CD8-positive, alpha-beta memory T cell (primary cell): ENCODE measurements around the gene PDE2A. TPM values are rescaled to one million over a fixed set of nuclear protein-coding genes. Genes with fewer than 3 reads are reported as not detected.

ENCODE experiments used
- CTCF ChIA-PET: fragments of 350-600 bp; sonication (Branson Sonifier 250); formaldehyde crosslinking; loops from one replicate; lab custom pipeline; 2021; ENCODE audit warnings: antibody characterized with exemption; lab: Charles Lee
- POLR2A ChIA-PET: fragments of 350-600 bp; sonication (Branson Sonifier 250); formaldehyde crosslinking; loops from one replicate; lab custom pipeline; 2021; ENCODE audit warnings: antibody characterized with exemption; lab: Charles Lee
- DNase-seq, 5 donors: peaks; one replicate each; pipeline versions ENCODE4 v3.0.0 to v3.0.0-alpha.2; 2020 to 2022; ENCODE audit warnings: mixed read lengths in 1 of 5
- H3K27ac ChIP-seq: one replicate; pipeline ENCODE4 v1.7.0; 2013; ENCODE audit warnings: low read depth, mild to moderate bottlenecking, low read length, moderate library complexity
- H3K27me3 ChIP-seq: 2 replicates; pipeline ENCODE4 v1.7.0; 2013; ENCODE audit warnings: low read length, mild to moderate bottlenecking; ENCODE audit not compliant: insufficient read depth, poor library complexity, severe bottlenecking
- H3K36me3 ChIP-seq: 2 replicates; pipeline ENCODE4 v1.7.0; 2013; ENCODE audit warnings: mild to moderate bottlenecking, low read length, moderate library complexity; ENCODE audit not compliant: insufficient read depth
- H3K4me1 ChIP-seq: 2 replicates; pipeline ENCODE4 v1.7.0; 2013; ENCODE audit warnings: mild to moderate bottlenecking, low read length, moderate library complexity; ENCODE audit not compliant: insufficient read depth
- H3K4me3 ChIP-seq: 2 replicates; pipeline ENCODE4 v1.7.0; 2013; ENCODE audit warnings: mild to moderate bottlenecking, low read length
- H3K9me3 ChIP-seq: 2 replicates; pipeline ENCODE4 v1.7.0; 2013; ENCODE audit warnings: mild to moderate bottlenecking, low read length
- H3K27ac Mint-ChIP-seq, 8 donors: one replicate each; pipeline ENCODE4 v1.8.0; 2020 to 2021; ENCODE audit warnings: mixed read lengths in 8 of 8, mild to moderate bottlenecking in 6 of 8, inconsistent platforms in 3 of 8, moderate library complexity in 3 of 8
- H3K27me3 Mint-ChIP-seq, 2 donors: one replicate each; pipeline ENCODE4 v1.8.0; 2020 to 2021; ENCODE audit warnings: mixed read lengths in 2 of 2, mild to moderate bottlenecking in 1 of 2, moderate library complexity in 1 of 2
- H3K36me3 Mint-ChIP-seq, 3 donors: one replicate each; pipeline ENCODE4 v1.8.0; 2020 to 2021; ENCODE audit warnings: mixed read lengths in 3 of 3, inconsistent platforms in 1 of 3, mild to moderate bottlenecking in 1 of 3
- H3K4me1 Mint-ChIP-seq, 3 donors: one replicate each; pipeline ENCODE4 v1.8.0; 2020 to 2021; ENCODE audit warnings: mixed read lengths in 3 of 3, inconsistent platforms in 1 of 3, mild to moderate bottlenecking in 1 of 3
- H3K4me3 Mint-ChIP-seq, 7 donors: one replicate each; pipeline ENCODE4 v1.8.0; 2020 to 2021; ENCODE audit warnings: mixed read lengths in 7 of 7, mild to moderate bottlenecking in 6 of 7, moderate library complexity in 4 of 7, inconsistent platforms in 2 of 7
- H3K9me3 Mint-ChIP-seq, 5 donors: one replicate each; pipeline ENCODE4 v1.8.0; 2020 to 2022; ENCODE audit warnings: mixed read lengths in 5 of 5, mild to moderate bottlenecking in 3 of 5, moderate library complexity in 2 of 5, inconsistent platforms in 1 of 5
- polyA plus RNA-seq: library from polyadenylated mRNA; unstranded; fragments of 300-500 nt; fragmentation: Illumina TruSeq; gene quantifications from one replicate; pipeline ENCODE4 v1.2.3, GENCODE V29; 2021
- total RNA-seq, 2 experiments: library from RNA; stranded (reverse); gene quantifications; one replicate each; pipeline ENCODE4 v1.2.3, GENCODE V29; 2021

Gene PDE2A
- total and polyA plus RNA-seq, 3 experiments from 2014 or later, result 0.08 to 0.66 (median 0.55) TPM

- CTCF ChIA-PET, result no interaction called here
- DNase-seq, result no peak
- Mint-ChIP-seq H3K36me3 (no peaks in the 10 kb centered on the region), H3K4me3 (no peak overlapping the region), H3K27ac (peak overlapping the region in 1 of 8 donors; percentile 36), H3K4me1 (peaks cover 16 to 23% (median 22%) of the 10 kb centered on the region in 3 donors), H3K27me3 (peaks cover 11 to 21% of the 10 kb centered on the region in 2 donors), H3K9me3 (no peaks in the 10 kb centered on the region)
- no peaks in the 10 kb centered on the region for H3K9me3 ChIP-seq
- H3K27me3 ChIP-seq, result peaks cover 4% of the 10 kb centered on the region
- H3K36me3 ChIP-seq, result no peaks in the 10 kb centered on the region
- H3K4me1 ChIP-seq, result peaks cover 18% of the 10 kb centered on the region
- no peak overlapping the region for H3K4me3 ChIP-seq
- POLR2A ChIA-PET, result no interaction called here
- no peak overlapping the region for H3K27ac ChIP-seq
Observed at GRCh38 chr11:72618803-72619202, 55.4 kb downstream of the PDE2A start.

- H3K4me3 Mint-ChIP-seq, result no peak overlapping the region
- ChIA-PET POLR2A (no interaction called here), CTCF (no interaction called here)
- no peak overlapping the region for H3K4me3 ChIP-seq
- H3K36me3 Mint-ChIP-seq, result no peaks in the 10 kb centered on the region
- H3K9me3 ChIP-seq, result no peaks in the 10 kb centered on the region
- H3K4me1 Mint-ChIP-seq, result peaks cover 16 to 19% (median 19%) of the 10 kb centered on the region in 3 donors
- no peak for DNase-seq
- H3K27me3 Mint-ChIP-seq, result peaks cover 18 to 34% of the 10 kb centered on the region in 2 donors
- H3K27me3 ChIP-seq, result peaks cover 9% of the 10 kb centered on the region
- no peak overlapping the region for H3K27ac Mint-ChIP-seq
- no peak overlapping the region for H3K27ac ChIP-seq
- H3K9me3 Mint-ChIP-seq, result no peaks in the 10 kb centered on the region
- peaks cover 18% of the 10 kb centered on the region for H3K4me1 ChIP-seq
- H3K36me3 ChIP-seq, result no peaks in the 10 kb centered on the region
Observed at GRCh38 chr11:72617080-72617762, 57.0 kb downstream of the PDE2A start.

GRCh38 chr11:72616655-72617054 lies 57.6 kb downstream of the PDE2A start:
- Histone ChIP-seq H3K4me1 (peaks cover 18% of the 10 kb centered on the region), H3K36me3 (no peaks in the 10 kb centered on the region), H3K4me3 (no peak overlapping the region), H3K27me3 (peaks cover 9% of the 10 kb centered on the region), H3K9me3 (no peaks in the 10 kb centered on the region), H3K27ac (no peak overlapping the region)
- CTCF ChIA-PET, result no interaction called here
- H3K36me3 Mint-ChIP-seq, result no peaks in the 10 kb centered on the region
- no peak overlapping the region for H3K4me3 Mint-ChIP-seq
- no peaks in the 10 kb centered on the region for H3K9me3 Mint-ChIP-seq
- peaks cover 14 to 18% (median 16%) of the 10 kb centered on the region in 3 donors for H3K4me1 Mint-ChIP-seq
- H3K27me3 Mint-ChIP-seq, result peaks cover 19 to 40% of the 10 kb centered on the region in 2 donors
- H3K27ac Mint-ChIP-seq, result no peak overlapping the region
- POLR2A ChIA-PET, result no interaction called here
- no peak for DNase-seq

- no peaks in the 10 kb centered on the region for H3K36me3 ChIP-seq
- Mint-ChIP-seq H3K9me3 (no peaks in the 10 kb centered on the region), H3K27ac (no peak overlapping the region), H3K4me1 (peaks cover 1 to 5% (median 4%) of the 10 kb centered on the region in 3 donors), H3K36me3 (peaks cover 0 to 2% (median 0%) of the 10 kb centered on the region in 3 donors), H3K4me3 (no peak overlapping the region), H3K27me3 (peaks cover 22 to 47% of the 10 kb centered on the region in 2 donors)
- H3K27ac ChIP-seq, result no peak overlapping the region
- ChIA-PET CTCF (no interaction called here), POLR2A (no interaction called here)
- H3K4me1 ChIP-seq, result peaks cover 5% of the 10 kb centered on the region
- H3K9me3 ChIP-seq, result no peaks in the 10 kb centered on the region
- no peak for DNase-seq
- no peak overlapping the region for H3K4me3 ChIP-seq
- H3K27me3 ChIP-seq, result peaks cover 9% of the 10 kb centered on the region
Observed at GRCh38 chr11:72615329-72615728, 58.9 kb downstream of the PDE2A start.

- peak overlapping the region in 1 of 8 donors; percentile 21 for H3K27ac Mint-ChIP-seq
- H3K36me3 Mint-ChIP-seq, result peaks cover 0 to 2% (median 0%) of the 10 kb centered on the region in 3 donors
- Histone ChIP-seq H3K36me3 (no peaks in the 10 kb centered on the region), H3K27ac (no peak overlapping the region), H3K9me3 (no peaks in the 10 kb centered on the region), H3K4me3 (no peak overlapping the region), H3K4me1 (no peaks in the 10 kb centered on the region), H3K27me3 (peaks cover 9% of the 10 kb centered on the region)
- POLR2A ChIA-PET, result no interaction called here
- peaks cover 26 to 51% of the 10 kb centered on the region in 2 donors for H3K27me3 Mint-ChIP-seq
- no peak for DNase-seq
- CTCF ChIA-PET, result no interaction called here
- no peak overlapping the region for H3K4me3 Mint-ChIP-seq
- H3K9me3 Mint-ChIP-seq, result no peaks in the 10 kb centered on the region
- H3K4me1 Mint-ChIP-seq, result peaks cover 0 to 5% (median under 1%) of the 10 kb centered on the region in 3 donors
Observed at GRCh38 chr11:72614381-72614780, 59.8 kb downstream of the PDE2A start.

- no peaks in the 10 kb centered on the region for H3K4me1 ChIP-seq
- no peak overlapping the region for H3K4me3 ChIP-seq
- CTCF ChIA-PET, result no interaction called here
- POLR2A ChIA-PET, result no interaction called here
- H3K4me3 Mint-ChIP-seq, result no peak overlapping the region
- DNase-seq, result no peak
- peaks cover 2 to 5% (median 3%) of the 10 kb centered on the region in 3 donors for H3K4me1 Mint-ChIP-seq
- H3K27ac ChIP-seq, result no peak overlapping the region
- peak overlapping the region in 1 of 8 donors; percentile 21 for H3K27ac Mint-ChIP-seq
- H3K27me3 Mint-ChIP-seq, result peaks cover 29 to 55% of the 10 kb centered on the region in 2 donors
- no peaks in the 10 kb centered on the region for H3K9me3 Mint-ChIP-seq
- H3K27me3 ChIP-seq, result peaks cover 9% of the 10 kb centered on the region
- no peaks in the 10 kb centered on the region for H3K9me3 ChIP-seq
- peaks cover 0 to 2% (median 0%) of the 10 kb centered on the region in 3 donors for H3K36me3 Mint-ChIP-seq
- H3K36me3 ChIP-seq, result no peaks in the 10 kb centered on the region
Observed at GRCh38 chr11:72613977-72614376, 60.2 kb downstream of the PDE2A start.

- CTCF ChIA-PET, result no interaction called here
- H3K27ac Mint-ChIP-seq, result no peak overlapping the region
- Histone ChIP-seq H3K9me3 (no peaks in the 10 kb centered on the region), H3K4me3 (no peak overlapping the region), H3K36me3 (no peaks in the 10 kb centered on the region), H3K27ac (no peak overlapping the region), H3K27me3 (peaks cover 9% of the 10 kb centered on the region), H3K4me1 (no peaks in the 10 kb centered on the region)
- no peak overlapping the region for H3K4me3 Mint-ChIP-seq
- H3K9me3 Mint-ChIP-seq, result no peaks in the 10 kb centered on the region
- H3K36me3 Mint-ChIP-seq, result peaks cover 0 to 2% (median 0%) of the 10 kb centered on the region in 3 donors
- POLR2A ChIA-PET, result no interaction called here
- H3K27me3 Mint-ChIP-seq, result peaks cover 30 to 56% of the 10 kb centered on the region in 2 donors
- peaks cover 2 to 5% (median 4%) of the 10 kb centered on the region in 3 donors for H3K4me1 Mint-ChIP-seq
- no peak for DNase-seq
Observed at GRCh38 chr11:72613450-72613849, 60.8 kb downstream of the PDE2A start.

GRCh38 chr11:72609476-72609875 lies 64.7 kb downstream of the PDE2A start:
- Mint-ChIP-seq H3K27me3 (peaks cover 35 to 64% of the 10 kb centered on the region in 2 donors), H3K27ac (no peak overlapping the region), H3K4me1 (peaks cover 2 to 5% (median 4%) of the 10 kb centered on the region in 3 donors), H3K4me3 (no peak overlapping the region), H3K36me3 (peaks cover 0 to 2% (median 0%) of the 10 kb centered on the region in 3 donors), H3K9me3 (no peaks in the 10 kb centered on the region)
- Histone ChIP-seq H3K27me3 (peaks cover 9% of the 10 kb centered on the region), H3K4me1 (no peaks in the 10 kb centered on the region), H3K36me3 (no peaks in the 10 kb centered on the region), H3K9me3 (no peaks in the 10 kb centered on the region), H3K4me3 (no peak overlapping the region), H3K27ac (no peak overlapping the region)
- CTCF ChIA-PET, result interaction anchor here (1.0 to 1.4 kb wide), 2 partner anchors 10 to 20 kb away, joined by 4 read pairs; no protein-coding TSS in a partner anchor
- DNase-seq, result no peak
- POLR2A ChIA-PET, result no interaction called here
